ENCODE data around the gene PTF1A.
"Not testable (repeated sequence)": the region's sequence is repeated elsewhere in the genome, so short reads cannot be mapped to it uniquely, and the experiment has no call there.

DNA sequence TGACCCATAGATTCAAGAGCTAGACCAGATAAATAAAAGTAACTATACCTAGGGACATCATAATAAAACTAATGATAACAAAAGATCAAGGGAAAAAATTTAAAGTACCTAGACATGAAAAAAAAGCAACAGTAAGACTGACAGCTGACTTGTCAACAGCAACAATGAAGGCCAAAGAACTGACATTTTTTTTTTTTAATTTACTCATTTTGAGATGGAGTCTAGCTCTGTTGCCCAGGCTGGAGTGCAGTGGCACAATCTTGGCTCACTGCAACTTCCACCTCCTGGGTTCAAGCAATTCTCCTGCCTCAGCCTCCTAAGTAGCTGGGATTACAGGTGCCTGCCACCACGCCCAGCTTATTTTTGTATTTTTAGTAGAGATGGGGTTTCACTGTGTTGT lies 49.7 kb downstream of the PTF1A start:
- TF ChIP-seq RAD21 (IDR thresholded peaks at IDR 0.05; ENCODE audit: low read length); POLR2A (IDR thresholded peaks at IDR 0.05; ENCODE audit: low read depth, low read length); MXI1 (IDR thresholded peaks at IDR 0.05; ENCODE audit: borderline replicate concordance, low read depth, low read length); CHD1 (IDR thresholded peaks at IDR 0.05; ENCODE audit: low read depth, low read length); MAZ (IDR thresholded peaks at IDR 0.05; ENCODE audit: borderline replicate concordance, low read depth, low read length); USF2 (IDR thresholded peaks at IDR 0.05; ENCODE audit: low read depth, low read length); RFX5 (IDR thresholded peaks at IDR 0.05; ENCODE audit: low read depth, low read length): not testable (repeated sequence)
- TF ChIP-seq, protein P1, sequence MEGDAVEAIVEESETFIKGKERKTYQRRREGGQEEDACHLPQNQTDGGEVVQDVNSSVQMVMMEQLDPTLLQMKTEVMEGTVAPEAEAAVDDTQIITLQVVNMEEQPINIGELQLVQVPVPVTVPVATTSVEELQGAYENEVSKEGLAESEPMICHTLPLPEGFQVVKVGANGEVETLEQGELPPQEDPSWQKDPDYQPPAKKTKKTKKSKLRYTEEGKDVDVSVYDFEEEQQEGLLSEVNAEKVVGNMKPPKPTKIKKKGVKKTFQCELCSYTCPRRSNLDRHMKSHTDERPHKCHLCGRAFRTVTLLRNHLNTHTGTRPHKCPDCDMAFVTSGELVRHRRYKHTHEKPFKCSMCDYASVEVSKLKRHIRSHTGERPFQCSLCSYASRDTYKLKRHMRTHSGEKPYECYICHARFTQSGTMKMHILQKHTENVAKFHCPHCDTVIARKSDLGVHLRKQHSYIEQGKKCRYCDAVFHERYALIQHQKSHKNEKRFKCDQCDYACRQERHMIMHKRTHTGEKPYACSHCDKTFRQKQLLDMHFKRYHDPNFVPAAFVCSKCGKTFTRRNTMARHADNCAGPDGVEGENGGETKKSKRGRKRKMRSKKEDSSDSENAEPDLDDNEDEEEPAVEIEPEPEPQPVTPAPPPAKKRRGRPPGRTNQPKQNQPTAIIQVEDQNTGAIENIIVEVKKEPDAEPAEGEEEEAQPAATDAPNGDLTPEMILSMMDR (conservative IDR thresholded peaks at IDR 0.05; ENCODE audit: low read depth, low read length): not testable (repeated sequence)

All from IMR-90 (cell line).